Measurements from ENCODE around the gene ADM. TPM values are rescaled to one million over a fixed set of nuclear protein-coding genes. Genes with fewer than 3 reads are reported as not detected.

The ADM gene
- total RNA-seq, 2 experiments from 2014 or later, result 1.5 TPM

DNA sequence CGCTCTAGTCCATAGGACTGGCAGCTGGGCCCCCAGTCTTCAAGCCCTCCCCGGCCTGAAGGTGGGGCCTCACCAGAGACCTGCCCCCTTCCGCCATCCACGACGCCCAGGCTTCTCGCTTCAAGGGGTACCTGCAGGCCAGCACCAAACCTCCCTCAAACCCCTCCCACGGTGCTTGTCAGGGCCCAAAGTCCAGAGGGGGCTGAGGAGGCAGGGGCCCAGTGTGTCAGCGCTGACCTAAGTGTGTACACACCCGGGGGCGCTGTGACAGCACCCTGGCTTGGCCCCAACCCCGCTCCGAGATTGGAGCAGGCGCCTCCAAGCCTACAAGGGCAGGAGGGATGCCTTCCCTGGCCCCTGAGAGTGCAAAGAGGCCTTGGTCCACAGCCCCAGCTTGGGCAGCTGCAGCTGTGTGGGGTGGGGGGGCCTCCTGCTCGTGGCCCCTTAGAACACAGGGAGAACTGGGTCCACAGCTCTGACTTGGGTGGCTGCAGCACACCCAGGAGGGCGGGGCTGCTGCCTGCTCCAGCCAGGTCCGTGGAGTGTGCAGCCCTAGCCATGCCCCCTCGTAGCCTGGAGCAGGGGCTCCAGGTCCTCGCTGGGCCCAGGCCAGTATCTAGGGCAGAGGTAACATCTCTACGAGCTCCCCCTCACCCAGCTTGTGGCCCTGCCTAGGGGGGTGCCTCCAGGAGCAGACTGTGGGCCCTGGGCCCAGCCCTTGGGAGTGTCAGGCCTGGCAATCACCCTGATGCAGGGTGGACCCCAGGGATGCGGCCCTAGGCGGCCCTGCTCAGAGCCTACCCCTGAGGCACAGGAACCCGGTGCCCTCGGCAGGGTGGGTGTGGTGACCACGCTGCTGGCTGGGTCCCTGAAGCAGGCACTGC lies 15.8 kb upstream of the ADM start:
- ChIA-PET CTCF (interaction anchor here (0.7 kb wide), 1 partner anchor 15 kb away, joined by 3 read pairs; no protein-coding TSS in a partner anchor), POLR2A (no interaction called here)

DNA sequence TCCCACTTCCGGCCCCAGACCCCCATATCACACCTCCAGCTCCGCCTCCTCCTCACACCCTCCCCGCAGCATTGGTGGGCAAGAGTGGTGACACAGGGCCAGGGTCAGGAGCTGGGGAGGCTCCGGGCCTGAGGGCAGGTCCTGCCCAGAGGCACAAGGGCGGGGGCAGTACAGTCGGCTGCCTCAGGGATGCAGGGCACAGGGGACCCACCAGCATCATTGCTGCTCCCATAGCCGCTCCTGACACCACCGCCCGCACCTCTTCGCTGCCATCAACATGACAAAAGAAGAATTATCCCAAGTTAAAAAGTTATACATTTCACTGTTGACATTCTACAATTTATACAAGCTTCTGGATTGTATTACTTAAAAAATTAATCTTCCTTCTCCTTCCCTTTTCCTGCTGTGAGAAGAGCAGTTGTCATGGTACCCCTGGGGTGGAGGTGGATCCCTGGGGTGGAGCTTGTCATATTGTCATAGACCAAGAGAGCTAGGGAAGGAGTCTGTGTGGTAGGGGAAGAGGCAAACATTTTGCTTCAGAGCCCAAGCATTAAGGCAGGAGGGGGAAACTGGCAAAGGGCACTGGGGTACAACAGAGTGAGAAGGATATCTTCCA lies 15.0 kb upstream of the ADM start:
- ChIA-PET CTCF (interaction anchor here (0.7 kb wide), 1 partner anchor 14 kb away, joined by 3 read pairs; no protein-coding TSS in a partner anchor), POLR2A (no interaction called here)

DNA sequence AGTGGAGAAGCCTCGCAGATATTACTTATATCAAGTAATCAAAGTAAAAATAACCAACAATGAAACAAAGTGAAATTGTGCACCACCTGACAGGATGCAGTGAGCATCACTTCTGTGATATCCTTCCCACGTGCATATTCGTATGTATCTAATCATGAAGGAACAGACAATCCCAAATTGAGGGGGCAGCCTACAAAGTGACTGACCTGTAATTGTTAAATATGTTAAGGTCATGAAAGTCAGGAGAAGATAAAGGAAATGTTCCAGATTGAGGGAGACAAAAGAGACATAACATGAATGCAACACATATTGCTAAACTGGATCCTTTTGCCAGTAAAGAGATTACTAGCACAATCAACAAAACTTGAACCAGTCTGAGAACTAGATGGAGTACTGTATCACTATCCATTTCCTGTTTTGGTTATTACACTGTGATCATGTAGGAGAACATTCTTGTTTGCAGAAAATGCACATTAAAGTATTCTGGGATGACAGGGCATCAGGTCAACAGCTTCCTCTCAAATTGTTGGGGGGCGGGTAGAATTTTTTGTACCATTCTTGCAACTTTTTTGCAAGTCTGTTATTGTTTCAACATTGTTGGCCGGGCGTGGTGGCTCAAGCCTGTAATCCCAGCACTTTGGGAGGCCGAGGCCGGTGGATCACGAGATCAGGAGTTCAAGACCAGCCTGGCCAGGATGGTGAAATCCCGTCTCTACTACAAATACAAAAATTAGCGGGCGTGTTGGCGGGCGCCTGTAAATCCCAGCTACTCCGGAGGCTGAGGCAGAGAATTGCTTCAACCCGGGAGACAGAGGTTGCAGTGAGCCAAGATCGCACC lies 12.9 kb upstream of the ADM start:
- ChIA-PET POLR2A (interaction anchor here (0.6 kb wide), 1 partner anchor 724 kb away, joined by 7 read pairs; no protein-coding TSS in a partner anchor), CTCF (no interaction called here)

DNA sequence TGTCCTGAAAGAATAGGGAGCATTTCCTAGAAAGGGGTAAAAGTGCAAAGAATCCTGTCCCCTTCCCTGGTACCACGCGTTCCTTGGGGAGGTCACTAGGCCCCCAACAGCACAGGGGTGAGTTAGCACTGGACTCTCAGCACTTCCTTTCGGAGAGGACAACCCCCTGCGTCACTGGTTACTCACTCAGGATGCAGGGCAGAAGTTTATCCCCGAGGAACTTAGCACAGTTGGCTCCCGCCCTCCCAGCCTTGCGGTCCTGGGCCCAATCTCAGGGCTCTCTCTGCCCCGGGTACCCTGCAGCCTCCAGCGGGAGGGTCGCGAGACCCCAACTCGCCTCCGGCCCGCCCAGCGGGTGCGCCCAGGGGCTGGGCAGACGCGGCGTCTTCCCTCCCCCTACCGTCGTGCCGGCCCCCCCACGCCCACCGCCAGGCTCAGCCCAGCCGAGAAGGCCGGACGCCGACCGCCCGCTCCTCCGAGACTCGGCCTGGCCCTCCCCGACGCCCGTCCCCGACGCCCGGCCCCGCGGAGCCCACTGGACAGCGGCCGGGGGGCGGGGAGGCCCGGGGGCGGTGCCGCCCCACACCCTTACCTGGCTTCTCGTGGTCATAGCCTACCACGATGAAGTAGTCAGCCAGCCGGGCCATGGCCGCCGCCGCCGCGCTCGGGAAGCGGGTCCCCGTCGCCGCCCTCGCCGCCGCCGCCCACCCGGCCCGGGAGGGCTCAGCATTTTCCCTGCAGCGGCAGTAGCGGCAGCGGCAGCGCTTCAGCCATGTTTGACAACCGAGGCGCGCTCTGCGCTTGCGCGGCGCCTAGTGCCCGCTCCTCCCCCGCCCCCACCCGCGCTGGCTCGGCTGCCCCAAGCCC lies 11.2 kb upstream of the ADM start, which contains the start of gene SBF2:
SBF2 (minus strand) TSS at position 797 of the 867 bp plus-strand sequence; CDS start at position 647, 150 bp downstream.
- POLR2A ChIA-PET, result interaction anchor here (1.0 kb wide), 1 partner anchor 82 kb away, joined by 3 read pairs; no protein-coding TSS in a partner anchor

DNA sequence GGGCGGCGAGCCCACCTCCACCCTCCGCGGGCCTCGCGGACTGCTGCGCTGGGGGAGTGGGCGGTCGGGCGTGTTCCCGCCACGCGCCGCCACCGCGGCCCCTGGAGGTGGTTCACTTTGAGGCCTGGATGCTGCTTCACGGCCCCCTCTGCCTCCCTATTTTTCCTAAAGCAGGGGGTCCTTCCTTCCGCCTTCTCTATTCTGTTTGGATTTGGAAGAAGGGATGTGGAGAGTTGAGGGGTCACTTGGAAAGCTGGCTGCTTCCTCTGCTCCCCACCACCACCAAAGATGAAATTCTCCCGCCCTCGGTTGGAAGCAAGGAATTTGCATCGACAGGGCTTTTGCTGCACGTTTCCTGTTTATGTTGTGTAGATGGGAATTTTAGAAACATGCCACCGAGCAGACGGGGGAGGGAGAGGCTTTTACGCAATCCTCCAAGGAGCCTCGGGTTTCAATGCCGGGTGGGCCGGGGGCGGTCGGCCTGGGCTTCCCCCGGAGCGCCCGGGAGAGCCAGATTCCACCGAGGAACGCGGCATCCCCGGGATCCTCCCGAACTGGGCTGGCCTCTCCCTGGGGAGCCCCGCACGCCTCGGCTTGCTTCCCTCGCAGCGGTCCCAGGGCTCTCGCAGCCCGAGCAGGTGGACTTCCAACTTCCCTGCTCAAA lies 10.5 kb upstream of the ADM start:
- POLR2A ChIA-PET, result no interaction called here
- CTCF ChIA-PET, result interaction anchor here (0.6 kb wide), 1 partner anchor 42 kb away, joined by 5 read pairs; no protein-coding TSS in a partner anchor

More for the DNA sequence above, 11.2 kb upstream of the ADM start, which contains the start of gene SBF2:
- CTCF ChIA-PET, result no interaction called here

DNA sequence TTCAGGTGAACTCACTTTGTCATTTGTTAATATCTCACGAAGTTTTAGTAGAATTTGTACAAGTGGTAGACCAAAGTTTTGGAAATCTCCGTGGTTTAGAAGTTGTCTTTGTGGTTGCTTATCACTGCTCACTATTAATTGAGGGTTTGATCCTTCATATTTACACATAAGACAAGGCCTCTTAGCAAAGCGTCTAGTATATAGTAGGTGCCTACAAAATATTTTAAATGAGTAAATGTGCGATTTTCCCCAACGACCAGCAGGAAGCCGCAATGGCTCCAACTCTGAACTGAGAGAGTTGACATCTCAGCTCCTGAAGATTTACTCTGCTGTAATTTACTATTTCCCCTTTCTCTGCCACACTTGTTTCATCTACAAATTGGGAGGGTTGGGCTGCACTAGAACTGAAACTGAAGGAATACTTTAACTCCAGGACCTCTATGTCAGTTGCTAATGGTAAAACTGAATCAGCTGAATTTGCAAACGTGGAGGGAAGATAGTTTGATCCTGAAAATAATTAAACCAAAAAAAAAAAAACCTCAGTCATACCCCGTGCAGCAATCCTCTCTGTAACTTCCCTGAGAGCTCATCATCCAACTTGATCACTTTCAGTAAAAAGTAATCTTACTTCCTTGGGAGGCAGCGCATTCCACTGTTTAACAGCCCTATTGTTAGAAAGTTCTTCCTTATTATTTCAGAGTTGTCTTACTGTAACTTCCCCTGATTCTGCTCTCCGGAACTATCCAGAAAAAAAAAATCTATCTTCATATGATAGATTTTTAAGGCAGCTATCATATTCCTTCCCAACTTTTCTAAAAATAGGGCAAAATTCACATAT lies 9.6 kb upstream of the ADM start:
- POLR2A ChIA-PET, result interaction anchor here (0.6 kb wide), 2 partner anchors 674 to 1612 kb away, joined by 3 read pairs; no protein-coding TSS in a partner anchor

DNA sequence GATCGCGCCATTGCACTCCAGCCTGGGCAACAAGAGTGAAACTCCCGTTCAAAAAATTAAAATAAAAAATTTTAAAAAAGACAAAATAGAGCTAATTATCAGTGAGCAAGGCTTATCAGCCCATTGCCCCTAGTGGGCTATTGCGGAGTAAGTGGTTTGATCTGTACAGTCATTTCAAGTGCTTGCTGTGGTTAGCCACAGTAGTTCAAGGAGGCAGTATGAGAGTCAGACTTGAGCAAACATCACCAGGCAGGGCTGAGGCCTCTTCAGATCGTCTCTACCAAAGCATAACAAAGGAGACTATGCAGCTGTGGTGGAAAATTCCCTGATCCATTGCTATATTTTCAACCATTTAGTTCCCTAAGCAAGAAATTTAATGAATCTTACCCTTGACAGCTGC lies 6.5 kb upstream of the ADM start:
- CTCF ChIA-PET, result interaction anchor here (1.2 to 1.7 kb wide), 2 partner anchors 9 to 29 kb away, joined by 3 to 5 read pairs; no protein-coding TSS in a partner anchor
- POLR2A ChIA-PET, result no interaction called here

More for the DNA sequence above, 9.6 kb upstream of the ADM start:
- CTCF ChIA-PET, result interaction anchor here (0.6 to 2.6 kb wide), 3 partner anchors 9 to 43 kb away, joined by 4 to 9 read pairs (median 5); partner anchors contain the start of gene ADM

DNA sequence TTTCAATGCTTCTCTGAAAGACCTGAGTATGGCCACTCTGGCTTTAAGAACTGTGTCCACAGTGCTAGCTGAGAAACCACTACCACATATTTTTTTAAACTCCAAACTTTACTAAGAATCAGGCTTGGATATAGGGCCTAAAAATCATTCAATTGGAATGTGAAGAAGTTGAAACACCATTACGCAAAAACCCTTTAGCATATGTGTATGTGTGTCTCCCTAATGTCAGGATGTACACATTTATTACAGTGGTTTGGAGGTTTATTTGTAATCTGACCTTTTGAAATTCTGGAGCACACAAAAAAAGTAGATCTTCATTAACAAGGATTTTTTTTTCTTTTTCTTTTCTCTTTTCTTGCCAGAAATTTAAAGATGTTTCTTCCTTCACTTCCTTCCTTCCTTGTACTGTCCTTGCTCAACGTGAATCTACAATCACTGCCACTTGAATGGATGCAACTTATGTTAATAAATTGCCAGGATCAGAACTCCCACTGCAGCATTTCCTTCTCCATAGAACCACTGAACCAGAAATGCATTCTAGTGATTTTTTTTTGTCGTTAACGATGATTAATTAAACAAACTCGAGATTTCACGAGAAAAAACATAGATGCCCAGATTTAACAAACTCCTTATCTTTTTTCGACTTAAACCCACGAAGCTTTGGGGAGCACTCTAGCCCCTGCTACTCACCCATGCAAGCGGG lies 3.1 kb upstream of the ADM start:
- ChIA-PET POLR2A (interaction anchor here (0.6 kb wide), 1 partner anchor 384 kb away, joined by 3 read pairs; no protein-coding TSS in a partner anchor), CTCF (interaction anchor here (0.8 to 1.7 kb wide), 3 partner anchors 8 to 543 kb away, joined by 3 to 4 read pairs (median 3); no protein-coding TSS in a partner anchor)

DNA sequence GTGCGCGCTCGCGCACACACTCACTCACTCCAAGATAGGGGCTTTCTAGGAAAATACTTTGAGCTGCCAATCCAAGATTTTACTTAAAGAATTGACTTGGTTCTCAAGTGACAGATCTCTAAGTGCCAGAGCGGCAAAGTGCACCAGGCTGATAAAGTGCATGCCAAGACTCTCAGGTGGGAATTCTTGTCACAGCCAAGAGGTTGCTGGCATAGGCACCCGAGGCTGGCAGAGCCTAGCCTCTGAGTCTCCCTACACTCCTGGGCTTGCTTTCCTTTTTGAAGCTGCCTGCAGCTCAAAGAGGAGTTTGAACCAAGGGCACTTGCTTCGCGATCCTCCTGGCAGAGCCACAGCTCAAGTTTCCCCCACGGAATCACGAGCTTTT lies 2.5 kb upstream of the ADM start:
- ChIA-PET POLR2A (interaction anchor here (0.6 to 1.0 kb wide), 2 partner anchors 50 to 385 kb away, joined by 3 read pairs; no protein-coding TSS in a partner anchor), CTCF (interaction anchor here (1.2 to 1.7 kb wide), 2 partner anchors 93 to 543 kb away, joined by 3 to 4 read pairs; no protein-coding TSS in a partner anchor)

DNA sequence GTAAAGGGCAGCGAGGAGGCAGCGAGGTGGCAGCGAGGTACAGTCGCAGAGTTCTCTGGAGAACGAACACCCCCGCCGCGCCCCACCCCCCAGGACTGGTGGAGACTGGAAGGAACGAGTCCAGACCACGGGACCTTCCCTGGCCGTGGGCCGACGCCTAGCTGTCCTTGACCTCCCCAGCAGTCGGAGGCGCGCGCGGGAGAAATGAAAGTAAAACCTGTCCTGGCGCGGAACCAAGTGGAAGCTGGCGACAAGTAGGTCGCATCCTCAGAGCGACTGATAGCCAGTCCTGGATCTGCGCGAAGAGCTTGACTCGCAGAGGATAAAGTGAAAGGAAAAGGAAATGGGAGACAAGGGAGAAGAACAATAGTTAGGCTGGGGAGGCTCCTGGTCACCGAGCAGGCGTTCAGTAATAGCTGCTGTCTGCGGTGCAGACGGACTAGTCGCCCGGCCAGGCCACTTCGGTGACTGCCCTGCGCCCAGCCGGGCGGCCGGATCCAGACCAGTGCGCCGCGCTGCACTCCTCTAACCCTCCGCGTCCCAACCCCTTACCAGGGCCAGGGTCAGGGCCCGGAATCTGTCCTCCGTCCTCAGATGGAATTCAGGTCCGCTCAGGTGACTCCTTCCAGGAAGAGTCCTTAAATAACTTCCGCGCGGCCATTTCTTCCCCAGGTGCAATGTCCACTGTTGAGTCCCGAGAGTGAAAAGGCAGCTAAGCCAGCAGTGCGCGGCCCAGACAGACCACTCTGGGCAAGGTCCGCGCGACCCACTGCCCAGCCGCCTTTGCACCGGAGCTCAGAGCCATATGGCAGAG lies 1.9 kb upstream of the ADM start:
- ChIA-PET CTCF (interaction anchor here (1.0 to 1.7 kb wide), 4 partner anchors 13 to 544 kb away, joined by 3 to 4 read pairs (median 4); no protein-coding TSS in a partner anchor), POLR2A (interaction anchor here (0.6 to 1.0 kb wide), 3 partner anchors 38 to 385 kb away, joined by 3 read pairs; no protein-coding TSS in a partner anchor)

DNA sequence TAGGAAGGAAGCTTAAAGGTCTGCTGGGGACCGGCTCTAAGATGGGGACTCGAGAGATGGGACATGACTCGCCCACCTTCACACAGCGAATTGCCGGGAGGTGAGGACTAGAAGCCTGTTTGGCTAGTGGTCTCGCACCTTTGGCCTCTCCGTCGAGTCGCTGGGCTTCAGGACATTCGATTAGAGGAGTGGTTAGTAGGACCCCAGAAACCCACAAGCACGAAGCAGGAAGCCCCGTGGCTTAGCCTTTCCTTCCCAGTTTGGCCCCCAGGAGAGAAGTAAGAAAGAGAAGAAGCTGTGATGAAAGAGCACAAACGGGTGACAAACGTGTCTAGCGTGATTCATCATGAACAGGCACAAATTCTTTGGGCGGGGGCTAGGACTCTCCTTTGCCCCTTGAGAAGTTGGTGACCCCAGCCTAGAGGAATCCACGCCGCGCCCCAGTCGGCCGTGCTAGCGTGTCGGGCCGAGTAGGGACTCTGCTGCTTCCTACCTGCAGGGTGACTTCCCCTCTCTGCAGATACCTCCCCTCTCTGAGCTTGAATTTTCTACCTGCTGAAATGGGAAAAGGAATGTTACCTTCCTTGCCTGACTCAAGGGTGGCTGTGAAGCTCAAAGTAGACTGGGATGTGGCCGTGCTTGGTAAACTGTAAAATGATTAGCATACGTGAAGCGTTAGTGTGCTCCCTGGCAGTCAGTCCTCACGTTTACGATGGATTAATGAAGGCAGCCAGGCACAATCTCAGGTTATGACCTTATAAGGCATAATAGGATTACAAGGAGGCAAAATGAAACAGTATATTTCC lies 1.1 kb upstream of the ADM start:
- ChIA-PET POLR2A (no interaction called here), CTCF (interaction anchor here (0.8 to 7.7 kb wide), 8 partner anchors 8 to 545 kb away, joined by 3 to 55 read pairs (median 4); no protein-coding TSS in a partner anchor)

DNA sequence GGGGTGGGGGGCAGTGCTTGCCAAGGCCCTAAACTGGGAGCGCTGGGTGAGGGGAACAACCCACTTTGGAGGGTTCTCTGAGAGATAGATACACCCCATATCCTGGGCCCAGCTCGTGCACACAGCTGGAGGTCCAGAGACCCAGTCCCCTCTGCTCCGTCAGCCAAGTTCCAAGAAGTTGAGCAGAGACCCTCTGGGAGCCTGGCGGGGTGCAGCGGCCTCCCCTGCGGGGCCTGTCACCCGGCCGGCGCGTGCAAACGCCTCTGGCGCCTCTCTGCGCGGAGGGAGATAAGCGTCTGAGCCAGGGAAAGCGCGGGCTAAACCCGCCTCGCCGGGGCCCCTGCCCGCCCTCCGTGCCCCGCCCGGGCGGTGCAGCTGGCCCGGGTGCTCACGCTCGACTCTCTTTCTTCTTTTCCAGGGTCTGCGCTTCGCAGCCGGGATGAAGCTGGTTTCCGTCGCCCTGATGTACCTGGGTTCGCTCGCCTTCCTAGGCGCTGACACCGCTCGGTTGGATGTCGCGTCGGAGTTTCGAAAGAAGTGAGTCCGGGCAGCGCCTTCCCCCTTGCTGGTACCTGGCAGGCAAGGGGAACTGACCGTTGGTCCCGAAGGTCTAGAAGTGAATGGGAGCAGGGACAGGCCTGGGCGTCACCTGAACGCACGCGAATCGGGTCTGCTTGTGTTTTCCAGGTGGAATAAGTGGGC lies 540 bp downstream of the ADM start:
- ChIA-PET CTCF (interaction anchor here (0.7 to 7.7 kb wide), 8 partner anchors 10 to 546 kb away, joined by 3 to 55 read pairs (median 3); no protein-coding TSS in a partner anchor), POLR2A (interaction anchor here (0.6 to 1.1 kb wide), 2 partner anchors 546 to 759 kb away, joined by 4 to 5 read pairs; no protein-coding TSS in a partner anchor)

All from activated CD8-positive, alpha-beta memory T cell treated with anti-CD3 and anti-CD28 coated beads for 36 hours (primary cell).